Gastroesophageal sphincter (tissue), 3 donors: Measurements from ENCODE around the gene TGFBI.

ENCODE experiments used
- CTCF ChIP-seq, 4 experiments: fragments of 200-600 bp in 2 of 4; fragments of 450-650 bp in 2 of 4; sonication (generic) in 1 of 4; IDR thresholded peaks; one replicate each; pipeline ENCODE4 v1.5.1; 2017 to 2019; ENCODE audit warnings: antibody characterized with exemption in 4 of 4, mild to moderate bottlenecking in 2 of 4, moderate library complexity in 2 of 4
- EP300 ChIP-seq: sonication (generic); formaldehyde crosslinking; IDR thresholded peaks from one replicate; pipeline ENCODE4 v1.6.1; 2017; ENCODE audit warnings: antibody characterized with exemption, mild to moderate bottlenecking
- POLR2A ChIP-seq, 2 donors: fragments of 450-650 bp; IDR thresholded peaks; one replicate each; pipeline ENCODE4 v1.6.1; 2017; ENCODE audit warnings: antibody characterized with exemption in 2 of 2, mild to moderate bottlenecking in 2 of 2, moderate library complexity in 1 of 2
- POLR2AphosphoS5 ChIP-seq: sonication (generic); formaldehyde crosslinking; IDR thresholded peaks from one replicate; pipeline ENCODE4 v1.6.1; 2017; ENCODE audit warnings: antibody characterized with exemption

GRCh38 chr5:136012041-136012804 lies 16.6 kb upstream of the TGFBI start:
- TF ChIP-seq CTCF (IDR thresholded peaks at IDR 0.05) (no peak), EP300 (no peak), POLR2AphosphoS5 (no peak), POLR2A (IDR thresholded peaks at IDR 0.05) (no peak)
